A549 (cell line): ENCODE results near the gene SLC7A8.

Experiments used
- CHD4 ChIP-seq: fragments of 200-600 bp; sonication (generic); IDR thresholded peaks from 2 replicates; pipeline ENCODE4 v1.6.1; 2016; ENCODE audit warnings: antibody characterized with exemption, mild to moderate bottlenecking, borderline replicate concordance
- JUN ChIP-seq, 2 experiments: fragments of >200 bp; sonication (Bioruptor Twin); formaldehyde crosslinking; IDR thresholded peaks; 2 replicates in 1 of 2; 3 replicates in 1 of 2; pipeline ENCODE4 v1.6.1; 2016 to 2017
- POLR2A ChIP-seq: IDR thresholded peaks from 2 replicates; pipeline ENCODE4 v1.6.1; 2012; ENCODE audit warnings: mild to moderate bottlenecking, low read length
- SREBF2 ChIP-seq: fragments of 450-650 bp; IDR thresholded peaks from 2 replicates; pipeline ENCODE4 v1.6.1; 2014; ENCODE audit warnings: mild to moderate bottlenecking, moderate library complexity
- TF ChIP-seq, protein P1 (sequence below): IDR thresholded peaks from 2 replicates; pipeline ENCODE4 v1.6.1; 2012
- TF ChIP-seq, protein P2 (sequence below): fragments of >200 bp; sonication (Bioruptor Twin); formaldehyde crosslinking; IDR thresholded peaks from 3 replicates; pipeline ENCODE4 v1.5.1; 2016

DNA sequence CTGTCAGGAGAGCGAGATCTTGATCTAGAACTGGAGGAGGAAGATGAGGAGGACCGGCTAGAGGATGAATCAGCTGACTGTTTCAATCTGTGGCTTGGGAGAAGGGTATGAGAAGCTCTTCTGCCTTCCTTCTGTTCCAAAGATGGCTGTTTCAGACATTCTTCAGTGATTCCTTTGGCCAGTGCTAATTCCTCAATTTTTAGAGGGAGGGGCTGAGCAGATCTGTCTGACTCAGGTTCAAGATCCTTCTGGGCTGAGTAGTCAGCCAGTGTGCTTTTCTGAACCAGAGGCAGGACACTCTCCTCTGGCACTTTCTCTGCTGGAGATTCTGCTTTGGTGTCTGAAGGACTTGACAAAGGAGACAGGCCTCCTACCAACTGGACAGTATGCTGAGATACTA is 103.7 kb downstream of the SLC7A8 start:
- TF ChIP-seq, protein P1, sequence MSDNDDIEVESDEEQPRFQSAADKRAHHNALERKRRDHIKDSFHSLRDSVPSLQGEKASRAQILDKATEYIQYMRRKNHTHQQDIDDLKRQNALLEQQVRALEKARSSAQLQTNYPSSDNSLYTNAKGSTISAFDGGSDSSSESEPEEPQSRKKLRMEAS, result no peak
- TF ChIP-seq, protein P2, sequence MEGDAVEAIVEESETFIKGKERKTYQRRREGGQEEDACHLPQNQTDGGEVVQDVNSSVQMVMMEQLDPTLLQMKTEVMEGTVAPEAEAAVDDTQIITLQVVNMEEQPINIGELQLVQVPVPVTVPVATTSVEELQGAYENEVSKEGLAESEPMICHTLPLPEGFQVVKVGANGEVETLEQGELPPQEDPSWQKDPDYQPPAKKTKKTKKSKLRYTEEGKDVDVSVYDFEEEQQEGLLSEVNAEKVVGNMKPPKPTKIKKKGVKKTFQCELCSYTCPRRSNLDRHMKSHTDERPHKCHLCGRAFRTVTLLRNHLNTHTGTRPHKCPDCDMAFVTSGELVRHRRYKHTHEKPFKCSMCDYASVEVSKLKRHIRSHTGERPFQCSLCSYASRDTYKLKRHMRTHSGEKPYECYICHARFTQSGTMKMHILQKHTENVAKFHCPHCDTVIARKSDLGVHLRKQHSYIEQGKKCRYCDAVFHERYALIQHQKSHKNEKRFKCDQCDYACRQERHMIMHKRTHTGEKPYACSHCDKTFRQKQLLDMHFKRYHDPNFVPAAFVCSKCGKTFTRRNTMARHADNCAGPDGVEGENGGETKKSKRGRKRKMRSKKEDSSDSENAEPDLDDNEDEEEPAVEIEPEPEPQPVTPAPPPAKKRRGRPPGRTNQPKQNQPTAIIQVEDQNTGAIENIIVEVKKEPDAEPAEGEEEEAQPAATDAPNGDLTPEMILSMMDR, result no peak
- TF ChIP-seq JUN (IDR thresholded peaks at IDR 0.05) (no peak), SREBF2 (no peak), POLR2A (no peak), CHD4 (no peak)
